Keratinocyte (primary cell): ENCODE data around the gene PRKCE. TPM values are rescaled to one million over a fixed set of nuclear protein-coding genes. Genes with fewer than 3 reads are reported as not detected.

Experiments used
- DNase-seq: peaks from one replicate; pipeline ENCODE4 v3.0.0-alpha.2; 2011; ENCODE audit warnings: low read depth, missing footprints, low spot score
- FAIRE-seq: peaks from 2 replicates; lab custom pipeline; 2011; peaks lifted over from hg19 to GRCh38; lab: Jason Lieb, UNC
- H2AFZ ChIP-seq: 2 replicates; pipeline ENCODE4 v1.6.0; 2012; ENCODE audit warnings: low read length, control low read depth, inconsistent platforms; ENCODE audit not compliant: control insufficient read depth
- H3K27ac ChIP-seq: 2 replicates; pipeline ENCODE4 v1.5.1; 2011; ENCODE audit warnings: low read length; ENCODE audit not compliant: control insufficient read depth, insufficient read depth
- H3K27me3 ChIP-seq: 3 replicates; pipeline ENCODE4 v1.6.0; 2011; ENCODE audit warnings: low read length; ENCODE audit not compliant: control insufficient read depth, insufficient read depth; ENCODE audit errors: extremely low read depth
- H3K36me3 ChIP-seq, 2 experiments: 2 replicates in 1 of 2; 3 replicates in 1 of 2; pipeline ENCODE4 v1.5.1; 2011; ENCODE audit warnings: low read length in 2 of 2, mild to moderate bottlenecking in 1 of 2; ENCODE audit not compliant: control insufficient read depth in 2 of 2, insufficient read depth in 2 of 2; ENCODE audit errors: extremely low read depth in 1 of 2
- H3K4me1 ChIP-seq: 3 replicates; pipeline ENCODE4 v1.5.1; 2011; ENCODE audit warnings: low read length; ENCODE audit not compliant: control insufficient read depth, insufficient read depth; ENCODE audit errors: extremely low read depth
- H3K4me2 ChIP-seq: 3 replicates; pipeline ENCODE4 v1.6.0; 2011; ENCODE audit warnings: low read depth, low read length; ENCODE audit not compliant: control insufficient read depth, insufficient read depth; ENCODE audit errors: extremely low read depth
- H3K4me3 ChIP-seq, 3 experiments: fragments of 200-600 bp in 1 of 3; sonication (generic) in 1 of 3; 2 replicates in 2 of 3; 3 replicates in 1 of 3; pipeline ENCODE4 v1.5.1; 2011 to 2016; ENCODE audit warnings: low read length in 3 of 3, mild to moderate bottlenecking in 3 of 3, control low read depth in 2 of 3, inconsistent platforms in 1 of 3, low read depth in 1 of 3, mixed read lengths in 1 of 3, mixed run types in 1 of 3, moderate library complexity in 1 of 3; ENCODE audit not compliant: control insufficient read depth in 2 of 3, insufficient read depth in 2 of 3; ENCODE audit errors: extremely low read depth in 1 of 3
- H3K79me2 ChIP-seq: 2 replicates; pipeline ENCODE4 v1.6.0; 2012; ENCODE audit warnings: low read length; ENCODE audit not compliant: control insufficient read depth, insufficient read depth
- H3K9ac ChIP-seq: 3 replicates; pipeline ENCODE4 v1.6.0; 2011; ENCODE audit warnings: low read length; ENCODE audit not compliant: control insufficient read depth, insufficient read depth; ENCODE audit errors: extremely low read depth
- H3K9me1 ChIP-seq: 3 replicates; pipeline ENCODE4 v1.6.0; 2011; ENCODE audit warnings: low read length; ENCODE audit not compliant: control insufficient read depth, insufficient read depth; ENCODE audit errors: extremely low read depth
- H3K9me3 ChIP-seq: 2 replicates; pipeline ENCODE4 v1.5.1; 2012; ENCODE audit warnings: low read depth, low read length; ENCODE audit not compliant: control insufficient read depth
- H4K20me1 ChIP-seq: 3 replicates; pipeline ENCODE4 v1.6.0; 2011; ENCODE audit warnings: low read length; ENCODE audit not compliant: control insufficient read depth, insufficient read depth; ENCODE audit errors: extremely low read depth
- CTCF ChIP-seq, 3 experiments: IDR thresholded peaks in 1 of 3; conservative IDR thresholded peaks in 1 of 3; optimal IDR thresholded peaks in 1 of 3; 2 replicates in 2 of 3; 3 replicates in 1 of 3; pipeline versions ENCODE3 to v1.5.1; 2011; ENCODE audit warnings: low read length in 3 of 3, mild to moderate bottlenecking in 3 of 3, moderate library complexity in 2 of 3, control low read depth in 1 of 3, inconsistent platforms in 1 of 3; ENCODE audit not compliant: insufficient read depth in 2 of 3; ENCODE audit errors: extremely low read depth in 1 of 3
- EZH2 ChIP-seq: IDR thresholded peaks from one replicate; pipeline ENCODE4 v1.6.1; 2012; ENCODE audit warnings: inconsistent platforms, mild to moderate bottlenecking, low read length, moderate library complexity
- dilution Hi-C: fragments of 300-500 bp; cut with MboI; formaldehyde crosslinking; loops from one replicate; pipeline ENCODE4 v1.7.0; 2020; ENCODE audit warnings: low sequenced_read_pairs; ENCODE audit not compliant: extremely low pct_ligation_motif_present
- polyA plus RNA-seq, 5 experiments: library from polyadenylated mRNA; depleted of rRNA in 3 of 5; stranded (reverse) in 3 of 5; stranded (forward) in 1 of 5; unstranded in 1 of 5; fragments of >200 nt; gene quantifications; 1 replicate in 1 of 5; 2 replicates in 3 of 5; 3 replicates in 1 of 5; pipeline versions ENCODE4 v1.2.1 to v1.2.3, GENCODE V29; 2011 to 2012; ENCODE audit warnings: missing spikeins in 2 of 5, low read depth in 1 of 5, low replicate concordance in 1 of 5

Gene PRKCE
- polyA plus RNA-seq, 1 donor (not counting 4 experiments of a cell fraction or from before 2014, with no cell fraction given): 2.0 TPM

GRCh38 chr2:46050027-46050426 is 398.6 kb downstream of the PRKCE start:
- Histone ChIP-seq H3K27me3 (no peaks in the 10 kb centered on the region), H3K9me1 (no peaks in the 10 kb centered on the region), H3K4me2 (no peak overlapping the region), H3K79me2 (no peaks in the 10 kb centered on the region), H3K4me3 (no peak overlapping the region), H3K9ac (no peak overlapping the region), H3K27ac (no peak overlapping the region), H3K9me3 (no peaks in the 10 kb centered on the region), H2AFZ (no peak overlapping the region), H3K36me3 (no peaks in the 10 kb centered on the region), H4K20me1 (no peaks in the 10 kb centered on the region), H3K4me1 (no peaks in the 10 kb centered on the region)
- FAIRE-seq (no peak), DNase-seq (no peak)
- dilution Hi-C loops: no loop called here
- TF ChIP-seq CTCF (optimal IDR thresholded peaks at IDR 0.05 in 1 of 3, IDR thresholded peaks at IDR 0.05 in 1 of 3, conservative IDR thresholded peaks at IDR 0.05 in 1 of 3; ENCODE audit: extremely low read depth in 1 of 3, insufficient read depth in 2 of 3, low read length in 3 of 3): no peak
- TF ChIP-seq EZH2: no peak

GRCh38 chr2:46050489-46050888 is 399.0 kb downstream of the PRKCE start:
- no peak overlapping the region for H3K4me2 ChIP-seq
- TF ChIP-seq CTCF (optimal IDR thresholded peaks at IDR 0.05 in 1 of 3, IDR thresholded peaks at IDR 0.05 in 1 of 3, conservative IDR thresholded peaks at IDR 0.05 in 1 of 3; ENCODE audit: extremely low read depth in 1 of 3, insufficient read depth in 2 of 3, low read length in 3 of 3) (peak in 2 of 3 experiments; percentile 17 to 22), EZH2 (no peak)
- no peaks in the 10 kb centered on the region for H3K27me3 ChIP-seq
- H3K4me3 ChIP-seq: no peak overlapping the region
- FAIRE-seq: no peak
- H3K9ac ChIP-seq: no peak overlapping the region
- H3K9me1 ChIP-seq: no peaks in the 10 kb centered on the region
- no peak overlapping the region for H2AFZ ChIP-seq
- no peaks in the 10 kb centered on the region for H3K36me3 ChIP-seq
- dilution Hi-C loops: no loop called here
- H3K4me1 ChIP-seq: no peaks in the 10 kb centered on the region
- H3K27ac ChIP-seq: no peak overlapping the region
- H3K9me3 ChIP-seq: no peaks in the 10 kb centered on the region
- no peak for DNase-seq
- no peaks in the 10 kb centered on the region for H3K79me2 ChIP-seq
- H4K20me1 ChIP-seq: no peaks in the 10 kb centered on the region
